ENCODE data around the gene NYAP2. TPM values are rescaled to one million over a fixed set of nuclear protein-coding genes. Genes with fewer than 3 reads are reported as not detected.
A peak's percentile ranks its signal among the peaks of the same experiment; 100 is the strongest.

The NYAP2 gene
- total and polyA plus RNA-seq, 2 of the 4 experiments (the other 2 are of a cell fraction), result not detected

DNA sequence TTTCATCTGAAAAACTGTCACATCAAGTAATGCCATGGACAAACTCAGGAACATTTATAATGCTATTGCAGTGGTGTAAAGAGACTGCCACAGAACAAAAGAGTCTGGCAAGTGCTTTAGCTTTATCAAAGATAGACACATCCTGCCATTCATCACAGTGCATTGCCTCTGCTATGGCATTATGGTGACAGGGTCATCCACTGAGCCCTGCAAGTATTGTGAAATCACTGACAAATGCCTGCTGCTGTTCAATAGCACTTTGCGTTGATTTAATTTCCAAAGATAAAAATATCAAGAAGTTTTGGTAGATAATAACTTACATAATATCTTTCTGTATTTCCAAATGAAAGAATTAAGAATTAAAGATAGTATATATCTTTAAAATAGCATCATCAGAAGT lies 38.7 kb downstream of the NYAP2 start:
- Histone ChIP-seq H3K79me1 (ENCODE audit: low read depth in 1 of 2, low read length in 2 of 2) (no peaks in the 10 kb centered on the region), H2BK20ac (ENCODE audit: low read depth, low read length) (no peak overlapping the region), H3K4me1 (ENCODE audit: control insufficient read depth, insufficient read depth, low read length) (no peaks in the 10 kb centered on the region), H2BK120ac (ENCODE audit: low read depth, low read length) (no peak overlapping the region), H3K23ac (ENCODE audit: low read depth, low read length) (no peak overlapping the region), H3K4ac (ENCODE audit: low read depth, low read length) (no peak overlapping the region), H3K18ac (ENCODE audit: low read depth, low read length) (no peak overlapping the region), H2BK5ac (ENCODE audit: low read depth, low read length, poor library complexity, severe bottlenecking) (no peak overlapping the region), H3K9me1 (ENCODE audit: insufficient read depth, low read length) (no peaks in the 10 kb centered on the region), H4K20me1 (ENCODE audit: insufficient read depth, low read length) (no peaks in the 10 kb centered on the region), H4K91ac (ENCODE audit: insufficient read depth, low read depth, low read length) (no peak overlapping the region), H3K9ac (ENCODE audit: low read depth, low read length) (no peak overlapping the region), H3K9me3 (ENCODE audit: control insufficient read depth, insufficient read depth, low read length) (no peaks in the 10 kb centered on the region), H2AFZ (replicated peaks; ENCODE audit: low read length, poor library complexity) (no peak overlapping the region), H3K27ac (ENCODE audit: insufficient read depth, low read length) (no peak overlapping the region), H3K56ac (ENCODE audit: extremely low read depth, insufficient read depth, low read length) (no peak overlapping the region), H4K5ac (ENCODE audit: low read depth, low read length) (no peak overlapping the region), H2BK15ac (ENCODE audit: low read depth, low read length) (no peak overlapping the region), H3K14ac (replicated peaks; ENCODE audit: low read depth, low read length) (no peak overlapping the region), H3K4me2 (ENCODE audit: low read depth, low read length) (no peak overlapping the region), H4K8ac (ENCODE audit: low read depth in 2 of 2, low read length in 2 of 2) (no peak overlapping the region), H3K27me3 (ENCODE audit: control insufficient read depth, insufficient read depth, low read length) (no peaks in the 10 kb centered on the region), H2AK9ac (replicated peaks; ENCODE audit: low read depth, low read length, poor library complexity) (no peak overlapping the region), H3K4me3 (ENCODE audit: insufficient read depth, low read depth, low read length) (no peak overlapping the region), H3K36me3 (ENCODE audit: control insufficient read depth, insufficient read depth, low read length) (no peaks in the 10 kb centered on the region), H2AK5ac (ENCODE audit: low read depth, low read length) (no peak overlapping the region)
- intact Hi-C loops (cut with micrococcal nuclease) (no loop called here), in situ Hi-C loops (cut with MboI; ENCODE audit: low sequenced_read_pairs) (no loop called here), dilution Hi-C loops (cut with HindIII; ENCODE audit: low sequenced_read_pairs, unreplicated experiment) (no loop called here)
- TF ChIP-seq CEBPB (IDR thresholded peaks at IDR 0.05; ENCODE audit: low read depth, low read length) (peak; percentile 66), MXI1 (IDR thresholded peaks at IDR 0.05; ENCODE audit: borderline replicate concordance, low read depth, low read length) (no peak)
- WGBS, 2 experiments (ENCODE audit: extremely low coverage in 2 of 2, insufficient read length in 1 of 2), result no CpG with 5 or more reads among the region's 1 CpG
- DNase-seq (no peak), ATAC-seq (ENCODE audit: low read depth) (no peak)
- POLR2A ChIA-PET (ENCODE audit: unreplicated experiment), result no interaction called here
- CTCF ChIA-PET, result no interaction called here
- no TSS peak for BruUV-seq (replicated peaks)
